OCI-LY1 (cell line): ENCODE measurements around the gene USH2A.

ENCODE experiments used
- H2AFZ ChIP-seq: fragments of 200-600 bp; sonication (generic), shearing (Covaris generic); 2 replicates; pipeline ENCODE4 v1.6.0; 2014; ENCODE audit warnings: antibody characterized with exemption, mild to moderate bottlenecking, low read length
- H3F3A ChIP-seq: fragments of 200-600 bp; sonication (generic), shearing (Covaris generic); 2 replicates; pipeline ENCODE4 v1.6.0; 2014; ENCODE audit warnings: mild to moderate bottlenecking, antibody characterized with exemption, low read length, moderate library complexity; ENCODE audit not compliant: insufficient read depth
- H3K27ac ChIP-seq: fragments of 200-600 bp; sonication (generic); 2 replicates; pipeline ENCODE4 v1.5.1; 2014; ENCODE audit warnings: low read length, mixed run types, mild to moderate bottlenecking, low read depth; ENCODE audit not compliant: poor library complexity, severe bottlenecking
- H3K27me3 ChIP-seq: fragments of 200-600 bp; sonication (generic); 2 replicates; pipeline ENCODE4 v1.6.0; 2014; ENCODE audit warnings: antibody characterized with exemption, mild to moderate bottlenecking, low read length, moderate library complexity; ENCODE audit not compliant: insufficient read depth
- H3K36me3 ChIP-seq: fragments of 200-600 bp; sonication (generic); 2 replicates; pipeline ENCODE4 v1.6.1; 2014; ENCODE audit warnings: mild to moderate bottlenecking, antibody characterized with exemption, low read length, moderate library complexity, mixed read lengths; ENCODE audit not compliant: insufficient read depth
- H3K4me1 ChIP-seq: fragments of 200-600 bp; sonication (generic); 2 replicates; pipeline ENCODE4 v1.5.1; 2014; ENCODE audit warnings: mild to moderate bottlenecking, low read length, moderate library complexity; ENCODE audit not compliant: insufficient read depth, severe bottlenecking
- H3K4me2 ChIP-seq: fragments of 200-600 bp; sonication (generic), shearing (Covaris generic); 2 replicates; pipeline ENCODE4 v1.6.1; 2014; ENCODE audit warnings: low read length
- H3K4me3 ChIP-seq: fragments of 200-600 bp; sonication (generic); 2 replicates; pipeline ENCODE4 v1.5.1; 2014; ENCODE audit warnings: low read length, low read depth, mild to moderate bottlenecking, mixed read lengths; ENCODE audit not compliant: poor library complexity, severe bottlenecking
- H3K79me2 ChIP-seq: fragments of 200-600 bp; shearing (Covaris generic); 2 replicates; pipeline ENCODE4 v1.6.1; 2016; ENCODE audit warnings: mixed run types, low read length, mixed read lengths; ENCODE audit not compliant: insufficient read depth
- H3K9ac ChIP-seq: fragments of 200-600 bp; sonication (generic), shearing (Covaris generic); 2 replicates; pipeline ENCODE4 v1.6.1; 2014; ENCODE audit warnings: mild to moderate bottlenecking, low read length, mixed read lengths
- H3K9me2 ChIP-seq: fragments of 200-600 bp; sonication (generic), shearing (Covaris generic); 2 replicates; pipeline ENCODE4 v1.6.1; 2014; ENCODE audit warnings: low read depth, mild to moderate bottlenecking, low read length, mixed read lengths
- H3K9me3 ChIP-seq: fragments of 200-600 bp; shearing (Covaris generic); 2 replicates; pipeline ENCODE4 v1.6.1; 2014; ENCODE audit warnings: low read length, mixed read lengths
- H4K20me1 ChIP-seq: fragments of 200-600 bp; sonication (generic), shearing (Covaris generic); 2 replicates; pipeline ENCODE4 v1.6.0; 2016; ENCODE audit warnings: mild to moderate bottlenecking, low read length; ENCODE audit not compliant: insufficient read depth
- EZH2 ChIP-seq: fragments of 200-600 bp; sonication (generic), shearing (Covaris generic); IDR thresholded peaks from 2 replicates; pipeline ENCODE4 v1.8.0; 2017; ENCODE audit warnings: borderline replicate concordance, mixed run types, mild to moderate bottlenecking, antibody characterized with exemption, low read length, moderate library complexity, mixed read lengths
- TF ChIP-seq, protein P1 (sequence below): fragments of 200-600 bp; sonication (generic), shearing (Covaris generic); IDR thresholded peaks from 2 replicates; pipeline ENCODE4 v1.5.1; 2017; ENCODE audit warnings: mild to moderate bottlenecking, antibody characterized with exemption, low read length, moderate library complexity, mixed read lengths

USH2A gene

DNA sequence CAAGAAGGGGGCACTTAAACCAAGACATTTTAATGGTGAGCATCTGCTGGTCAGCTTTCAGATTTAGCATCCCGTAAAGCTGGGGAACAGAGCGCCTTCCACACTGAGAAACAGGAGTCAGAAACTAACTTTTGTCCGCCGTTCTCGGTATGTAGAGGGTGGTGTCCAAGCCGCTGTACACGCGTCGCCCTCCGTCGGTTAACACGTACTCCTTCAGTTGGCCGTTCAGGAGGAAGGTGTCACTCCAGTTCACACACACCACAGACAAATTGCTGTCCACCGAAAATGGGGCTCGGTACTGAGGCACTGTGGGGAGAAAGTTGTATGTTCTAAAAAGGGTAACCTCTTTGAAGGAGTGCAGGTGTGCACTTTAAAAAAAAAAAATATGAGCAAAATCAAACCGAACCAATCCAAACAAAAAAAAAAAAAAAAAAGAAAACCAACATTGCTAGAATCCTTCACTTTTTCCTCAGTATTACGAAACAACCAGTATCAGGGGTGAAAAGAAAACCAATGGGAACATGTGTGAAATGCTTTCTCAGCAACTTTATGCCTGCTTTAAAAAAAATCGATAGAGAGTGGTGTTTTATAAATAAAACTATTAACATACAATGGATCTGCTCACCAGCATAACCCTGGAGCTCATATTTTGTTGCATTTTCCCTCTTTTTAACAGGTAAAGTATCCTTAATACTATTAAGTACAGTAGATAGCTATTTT is 782.7 kb downstream of the USH2A start:
- no peak overlapping the region for H3K27ac ChIP-seq
- H2AFZ ChIP-seq: no peak overlapping the region
- H3K36me3 ChIP-seq: no peaks in the 10 kb centered on the region
- no peak overlapping the region for H3K4me3 ChIP-seq
- no peaks in the 10 kb centered on the region for H3K4me1 ChIP-seq
- no peak for TF ChIP-seq EZH2
- TF ChIP-seq, protein P1, sequence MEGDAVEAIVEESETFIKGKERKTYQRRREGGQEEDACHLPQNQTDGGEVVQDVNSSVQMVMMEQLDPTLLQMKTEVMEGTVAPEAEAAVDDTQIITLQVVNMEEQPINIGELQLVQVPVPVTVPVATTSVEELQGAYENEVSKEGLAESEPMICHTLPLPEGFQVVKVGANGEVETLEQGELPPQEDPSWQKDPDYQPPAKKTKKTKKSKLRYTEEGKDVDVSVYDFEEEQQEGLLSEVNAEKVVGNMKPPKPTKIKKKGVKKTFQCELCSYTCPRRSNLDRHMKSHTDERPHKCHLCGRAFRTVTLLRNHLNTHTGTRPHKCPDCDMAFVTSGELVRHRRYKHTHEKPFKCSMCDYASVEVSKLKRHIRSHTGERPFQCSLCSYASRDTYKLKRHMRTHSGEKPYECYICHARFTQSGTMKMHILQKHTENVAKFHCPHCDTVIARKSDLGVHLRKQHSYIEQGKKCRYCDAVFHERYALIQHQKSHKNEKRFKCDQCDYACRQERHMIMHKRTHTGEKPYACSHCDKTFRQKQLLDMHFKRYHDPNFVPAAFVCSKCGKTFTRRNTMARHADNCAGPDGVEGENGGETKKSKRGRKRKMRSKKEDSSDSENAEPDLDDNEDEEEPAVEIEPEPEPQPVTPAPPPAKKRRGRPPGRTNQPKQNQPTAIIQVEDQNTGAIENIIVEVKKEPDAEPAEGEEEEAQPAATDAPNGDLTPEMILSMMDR: no peak
- H4K20me1 ChIP-seq: no peaks in the 10 kb centered on the region
- no peaks in the 10 kb centered on the region for H3K9me3 ChIP-seq
- no peaks in the 10 kb centered on the region for H3K9me2 ChIP-seq
- H3K9ac ChIP-seq: no peak overlapping the region
- no peaks in the 10 kb centered on the region for H3K27me3 ChIP-seq
- no peaks in the 10 kb centered on the region for H3F3A ChIP-seq
- H3K4me2 ChIP-seq: no peak overlapping the region
- no peaks in the 10 kb centered on the region for H3K79me2 ChIP-seq

DNA sequence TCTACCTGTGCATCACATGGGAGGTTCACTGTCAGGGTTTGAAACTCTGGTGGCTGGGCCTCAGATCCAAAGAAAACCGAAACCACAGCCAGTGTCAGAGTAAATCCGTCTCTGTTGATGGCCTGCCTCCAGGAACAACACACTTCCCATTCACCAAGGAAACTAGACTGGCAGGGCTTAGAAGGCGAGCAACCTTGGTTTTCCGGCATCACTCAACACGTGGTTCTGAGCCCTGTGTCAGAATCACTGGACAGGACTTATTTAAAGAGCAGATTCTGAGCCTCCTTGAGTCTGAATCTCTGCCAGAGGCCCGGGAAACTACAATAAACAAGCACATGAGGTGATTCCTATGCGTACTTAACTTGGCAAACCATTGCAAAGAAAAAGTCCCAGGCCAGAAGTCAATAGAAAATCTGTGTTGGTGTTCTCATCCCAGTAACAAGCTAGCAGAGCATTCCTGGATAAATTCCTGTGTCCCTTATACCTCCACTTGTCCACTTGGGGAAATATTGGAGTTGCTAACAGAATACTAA is 786.1 kb downstream of the USH2A start:
- Histone ChIP-seq H3K27ac (no peak overlapping the region), H3K36me3 (no peaks in the 10 kb centered on the region), H3K9me3 (no peaks in the 10 kb centered on the region), H3K79me2 (no peaks in the 10 kb centered on the region), H3K4me1 (no peaks in the 10 kb centered on the region), H3K9ac (no peak overlapping the region), H3K27me3 (no peaks in the 10 kb centered on the region), H2AFZ (no peak overlapping the region), H3K4me3 (no peak overlapping the region), H3K9me2 (no peaks in the 10 kb centered on the region), H3F3A (no peaks in the 10 kb centered on the region), H4K20me1 (no peaks in the 10 kb centered on the region), H3K4me2 (no peak overlapping the region)
- no peak for TF ChIP-seq EZH2
- TF ChIP-seq, protein P1: no peak

DNA sequence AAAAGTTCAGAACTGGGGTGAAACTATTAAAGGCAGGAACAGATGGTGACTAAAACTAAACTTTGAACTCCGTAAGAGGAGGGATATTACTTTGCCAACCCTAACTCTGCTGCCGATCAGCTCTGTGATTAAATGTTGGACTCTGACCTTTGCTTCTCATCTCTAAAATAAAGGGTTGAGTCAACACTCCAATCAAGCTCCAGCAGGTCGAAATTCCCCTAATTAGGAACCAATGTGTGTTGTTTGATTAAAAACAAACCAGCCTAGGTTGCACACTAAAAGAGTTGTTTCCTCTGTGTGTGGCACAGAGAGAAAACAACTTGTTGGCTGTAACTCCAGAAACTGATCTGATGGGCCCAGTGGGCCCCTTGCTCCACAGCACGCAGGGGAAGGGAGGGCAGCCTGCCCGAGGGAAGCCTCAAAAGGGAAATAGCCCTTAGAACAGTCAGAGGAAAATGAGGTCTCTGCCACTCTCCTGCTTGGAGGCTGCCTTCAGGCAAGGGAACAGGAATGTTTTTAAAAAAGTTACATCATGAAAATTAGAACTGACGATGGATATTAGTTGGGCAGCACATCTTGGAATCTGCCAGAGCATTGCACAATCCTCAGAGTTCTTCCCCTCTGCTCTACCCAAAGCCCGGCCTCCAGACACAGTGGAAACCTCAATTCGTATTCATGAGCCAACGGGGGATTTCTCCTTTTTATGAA is 786.8 kb downstream of the USH2A start:
- no peaks in the 10 kb centered on the region for H3K36me3 ChIP-seq
- H3K4me2 ChIP-seq: no peak overlapping the region
- no peak overlapping the region for H2AFZ ChIP-seq
- no peaks in the 10 kb centered on the region for H3K27me3 ChIP-seq
- H3F3A ChIP-seq: no peaks in the 10 kb centered on the region
- no peaks in the 10 kb centered on the region for H3K4me1 ChIP-seq
- no peaks in the 10 kb centered on the region for H3K79me2 ChIP-seq
- H3K9ac ChIP-seq: no peak overlapping the region
- TF ChIP-seq, protein P1: no peak
- no peak for TF ChIP-seq EZH2
- no peak overlapping the region for H3K4me3 ChIP-seq
- H3K9me3 ChIP-seq: no peaks in the 10 kb centered on the region
- H3K27ac ChIP-seq: no peak overlapping the region
- no peaks in the 10 kb centered on the region for H3K9me2 ChIP-seq
- no peaks in the 10 kb centered on the region for H4K20me1 ChIP-seq
